IMR-90 (cell line): Measurements from ENCODE around the gene SEMA3E.

Source experiments
- BHLHE40 ChIP-seq: fragments of 150-350 bp; IDR thresholded peaks from 2 replicates; pipeline ENCODE4 v1.6.1; 2016; ENCODE audit warnings: mild to moderate bottlenecking, low read depth, low read length
- CHD1 ChIP-seq: IDR thresholded peaks from 2 replicates; pipeline ENCODE4 v1.6.1; 2012; ENCODE audit warnings: low read depth, low read length, improper control_type of control experiment
- CTCF ChIP-seq: conservative IDR thresholded peaks from 2 replicates; pipeline ENCODE4 v1.5.1; 2012; ENCODE audit warnings: mild to moderate bottlenecking, low read depth, low read length, improper control_type of control experiment
- ELK1 ChIP-seq: fragments of 150-350 bp; IDR thresholded peaks from 2 replicates; pipeline ENCODE4 v1.6.1; 2016; ENCODE audit warnings: low read depth, mild to moderate bottlenecking, low read length, moderate library complexity, borderline replicate concordance
- MXI1 ChIP-seq: IDR thresholded peaks from 2 replicates; pipeline ENCODE4 v1.6.1; 2012; ENCODE audit warnings: low read depth, mild to moderate bottlenecking, low read length, moderate library complexity, borderline replicate concordance
- POLR2A ChIP-seq: IDR thresholded peaks from 2 replicates; pipeline ENCODE4 v1.6.1; 2012; ENCODE audit warnings: mild to moderate bottlenecking, low read depth, low read length
- RAD21 ChIP-seq: IDR thresholded peaks from 2 replicates; pipeline ENCODE4 v1.6.1; 2012; ENCODE audit warnings: low read length, improper control_type of control experiment
- RCOR1 ChIP-seq: IDR thresholded peaks from 2 replicates; pipeline ENCODE4 v1.6.1; 2012; ENCODE audit warnings: mild to moderate bottlenecking, low read length, improper control_type of control experiment; ENCODE audit not compliant: insufficient replicate concordance
- USF2 ChIP-seq: fragments of 150-350 bp; IDR thresholded peaks from 2 replicates; pipeline ENCODE4 v1.6.1; 2017; ENCODE audit warnings: mild to moderate bottlenecking, antibody characterized with exemption, low read length, low read depth

GRCh38 chr7:83697804-83698530 is 49.0 kb upstream of the SEMA3E start:
- TF ChIP-seq CTCF: no peak
- no peak for TF ChIP-seq POLR2A
- TF ChIP-seq BHLHE40: no peak
- TF ChIP-seq RAD21: no peak
- no peak for TF ChIP-seq CHD1
- TF ChIP-seq MXI1: no peak
- no peak for TF ChIP-seq USF2
- TF ChIP-seq RCOR1: no peak
- TF ChIP-seq ELK1: no peak
